Left forelimb (tissue), 1 donor: ENCODE data around the gene SAYSD1.

Experiments
- DNase-seq: peaks from one replicate; pipeline ENCODE4 v3.0.0-alpha.2; 2018; ENCODE audit warnings: low spot score

The SAYSD1 gene

DNA sequence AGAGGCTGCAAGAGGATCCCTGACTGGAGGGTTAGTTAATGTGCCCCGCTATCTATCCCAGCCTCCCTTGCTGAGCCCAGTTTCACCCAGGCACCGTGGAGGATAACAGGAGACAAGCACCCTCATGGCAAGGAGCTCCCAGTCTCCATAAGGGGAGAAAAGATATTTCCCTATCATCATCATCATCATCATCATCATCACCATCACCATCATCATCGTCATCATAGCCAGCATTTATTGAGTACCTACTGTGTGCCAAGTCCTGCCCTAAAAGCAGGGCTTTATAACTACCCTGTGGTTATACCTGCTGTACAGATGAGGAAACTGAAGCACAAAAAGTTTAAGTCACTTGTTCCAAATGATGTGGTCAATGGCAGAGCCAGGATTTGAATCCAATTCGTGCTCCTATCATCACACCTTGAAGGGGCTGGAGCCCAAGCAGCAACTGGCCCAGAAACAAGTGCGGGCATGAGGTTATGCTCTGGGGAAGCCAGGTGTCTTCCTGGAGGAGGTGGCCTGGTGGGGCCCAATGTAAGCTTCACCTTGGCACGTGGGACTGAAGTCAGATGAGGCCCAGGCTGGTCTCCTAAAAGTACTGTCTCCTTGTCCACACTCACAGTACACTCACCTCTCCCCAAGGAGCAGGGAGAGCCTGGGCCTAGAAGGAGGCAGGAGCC is 56.4 kb downstream of the SAYSD1 start:
- no peak for DNase-seq

DNA sequence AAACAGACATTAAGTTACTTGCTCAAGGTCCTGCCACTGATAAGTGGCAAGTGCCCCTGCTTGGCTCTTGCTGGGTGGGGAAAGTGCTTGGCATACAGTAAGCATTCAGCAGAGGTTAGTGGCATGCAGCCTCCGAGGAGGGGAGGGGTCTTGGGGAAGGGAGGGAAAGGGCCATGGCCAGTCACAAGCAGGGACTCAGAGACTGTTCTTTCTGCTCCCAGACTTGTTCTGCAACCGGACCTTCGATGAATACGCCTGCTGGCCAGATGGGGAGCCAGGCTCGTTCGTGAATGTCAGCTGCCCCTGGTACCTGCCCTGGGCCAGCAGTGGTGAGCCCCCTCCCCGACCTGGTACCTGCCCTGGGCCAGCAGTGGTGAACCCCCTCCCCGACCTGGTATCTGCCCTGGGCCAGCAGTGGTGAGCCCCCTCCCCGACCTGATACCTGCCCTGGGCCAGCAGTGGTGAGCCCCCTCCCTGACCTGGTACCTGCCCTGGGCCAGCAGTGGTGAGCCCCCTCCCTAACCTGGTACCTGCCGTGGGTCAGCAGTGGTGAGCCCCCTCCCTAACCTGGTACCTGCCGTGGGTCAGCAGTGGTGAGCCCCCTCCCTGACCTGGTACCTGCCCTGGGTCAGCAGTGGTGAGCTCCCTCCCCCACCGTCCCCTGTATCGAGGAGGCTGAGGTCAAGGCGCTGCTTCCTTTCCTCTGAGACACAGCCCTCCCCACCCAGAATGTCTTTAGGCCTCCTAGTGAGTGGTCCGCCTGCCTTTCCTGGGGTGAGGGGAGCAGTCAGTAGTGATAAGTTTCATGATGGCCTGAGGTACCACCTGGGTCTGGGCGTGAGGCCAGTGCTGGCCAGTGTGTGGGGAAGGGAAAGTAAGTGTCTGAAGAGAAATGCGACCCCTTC is 57.5 kb downstream of the SAYSD1 start:
- DNase-seq = no peak

DNA sequence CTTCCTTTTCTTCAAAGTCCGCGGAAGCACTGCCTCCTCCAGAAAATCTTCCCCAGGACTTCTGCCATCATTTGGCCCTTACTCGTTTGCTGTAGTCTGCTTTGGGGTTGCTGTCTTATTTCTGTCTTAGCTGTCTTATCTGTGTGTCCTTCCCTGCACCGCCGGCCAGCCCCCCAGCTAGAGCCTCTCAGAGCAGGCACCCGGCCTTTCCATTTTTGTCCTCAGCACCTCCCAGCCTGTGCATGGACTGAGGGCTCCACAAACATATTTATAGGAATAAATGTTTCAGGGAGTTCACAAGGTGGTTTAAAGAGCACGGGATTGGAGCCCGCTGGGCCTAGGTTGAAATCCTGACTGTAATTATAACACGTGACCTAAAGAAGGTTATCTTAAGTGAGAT is 58.3 kb downstream of the SAYSD1 start:
- DNase-seq = no peak

DNA sequence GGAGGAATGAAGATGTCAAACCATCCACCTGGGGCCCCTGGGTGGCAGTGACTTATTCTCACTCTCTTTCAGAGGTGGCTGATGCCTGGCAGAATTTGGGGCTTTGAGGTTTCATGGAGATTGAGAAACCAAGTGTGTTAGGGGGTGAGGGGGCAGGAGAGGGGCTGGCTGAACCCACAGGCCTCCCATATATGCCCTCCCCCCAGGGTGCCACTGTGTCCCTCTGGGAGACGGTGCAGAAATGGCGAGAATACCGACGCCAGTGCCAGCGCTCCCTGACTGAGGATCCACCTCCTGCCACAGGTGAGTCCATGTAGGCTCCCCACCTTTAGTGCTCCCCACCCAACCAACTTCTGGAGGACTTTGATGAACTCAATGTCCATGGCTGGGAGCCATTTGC is 58.8 kb downstream of the SAYSD1 start:
- DNase-seq = no peak

DNA sequence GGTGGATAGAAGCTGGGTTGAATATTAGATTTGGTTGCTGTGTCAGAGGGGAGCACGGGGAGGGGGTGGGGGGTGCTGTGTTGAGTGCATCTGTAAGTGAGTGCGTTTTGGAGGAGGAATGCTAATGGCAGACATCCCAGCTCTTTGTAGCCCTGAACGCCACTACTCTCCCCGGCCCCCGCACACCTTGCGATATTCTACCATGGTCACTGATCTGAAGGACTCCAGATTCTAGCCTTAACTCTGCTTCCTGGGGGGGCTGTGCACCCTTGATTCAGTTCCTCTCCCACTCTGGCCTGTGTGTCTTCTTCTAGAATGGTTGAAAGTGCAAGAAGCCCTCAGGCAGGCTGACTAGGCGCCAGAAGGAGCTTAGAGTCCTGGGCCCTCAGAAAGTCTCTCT is 59.3 kb downstream of the SAYSD1 start:
- no peak for DNase-seq

DNA sequence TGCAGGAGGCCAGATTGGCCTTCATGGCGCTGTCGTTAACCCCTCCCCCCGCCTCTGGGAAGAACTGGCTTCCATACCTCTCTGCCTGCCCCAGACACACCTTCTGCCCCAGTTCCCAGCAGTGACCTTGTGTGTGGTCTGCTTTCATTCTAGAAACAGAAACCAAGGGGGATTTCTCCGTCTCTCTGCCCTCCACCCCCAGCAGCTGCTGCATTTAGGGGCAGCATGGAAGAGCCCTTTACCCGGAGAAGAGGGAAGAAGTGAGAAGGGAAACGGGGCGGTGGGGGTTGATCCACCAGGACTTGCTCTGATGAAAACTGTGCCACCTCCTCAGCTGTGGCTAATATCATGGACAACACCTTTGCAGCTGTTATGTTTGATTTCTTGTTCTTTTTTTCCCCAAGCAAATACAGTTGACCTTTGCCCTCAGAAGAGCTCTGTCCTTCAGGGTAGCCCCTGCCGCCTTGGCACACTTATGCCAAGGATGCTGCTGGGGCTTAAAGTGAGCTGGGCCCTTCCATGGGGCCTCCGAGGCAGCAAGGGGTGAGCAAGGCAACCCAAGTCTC is 60.3 kb downstream of the SAYSD1 start:
- no peak for DNase-seq
